ENCODE measurements around the gene DHRS1.
A peak's percentile ranks its signal among the peaks of the same experiment; 100 is the strongest.

The DHRS1 gene

DNA sequence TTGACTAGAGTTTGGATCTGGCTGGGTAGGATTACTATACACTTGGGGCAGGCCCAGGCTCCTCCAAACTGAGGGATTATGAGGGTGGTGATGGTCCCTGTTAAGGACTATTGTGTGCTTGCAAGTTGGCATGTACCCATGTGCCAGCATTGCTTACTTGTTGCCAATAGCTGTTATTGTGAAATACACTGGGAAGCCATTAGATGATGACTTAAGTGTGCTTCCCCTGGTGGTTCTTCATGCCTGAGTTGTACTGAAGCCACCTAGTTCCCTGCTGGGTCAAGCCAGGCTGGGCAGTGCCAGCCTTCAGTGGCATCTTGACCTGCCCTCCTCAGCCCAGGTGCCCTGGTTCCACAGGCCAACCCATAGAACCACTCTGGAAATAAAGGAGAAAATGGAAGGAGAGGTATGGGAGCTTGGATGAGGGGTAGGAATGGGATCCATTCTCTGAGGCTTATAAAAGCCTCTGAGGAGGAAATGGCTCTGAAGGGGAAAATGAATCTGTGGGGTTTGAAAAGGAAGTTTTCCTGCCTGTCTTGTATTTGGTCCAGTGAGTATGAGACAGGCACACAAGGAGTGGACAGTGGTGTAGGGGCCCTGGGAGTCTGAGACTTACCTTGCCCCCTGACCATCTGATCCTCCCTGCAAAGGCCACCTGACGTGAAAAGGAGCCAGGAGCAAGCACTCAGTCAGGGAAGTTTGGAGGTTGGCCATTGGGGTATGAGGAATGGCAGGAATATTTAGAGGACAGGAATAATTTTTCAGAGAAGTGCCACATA lies 12.4 kb upstream of the DHRS1 start:
- peak overlapping the region; percentile 63 for H3K4me3 ChIP-seq (ENCODE audit: low read depth, low read length)
- TF ChIP-seq MYC (IDR thresholded peaks at IDR 0.05; ENCODE audit: low read depth, low read length) = 0 out of 2 replicates have a peak, but pooled peaks have one; percentile 9
- no peak for TF ChIP-seq POLR2A (IDR thresholded peaks at IDR 0.05; ENCODE audit: extremely low read depth, insufficient read length)
- peak; percentile 58 for DNase-seq (ENCODE audit: low read depth)

DNA sequence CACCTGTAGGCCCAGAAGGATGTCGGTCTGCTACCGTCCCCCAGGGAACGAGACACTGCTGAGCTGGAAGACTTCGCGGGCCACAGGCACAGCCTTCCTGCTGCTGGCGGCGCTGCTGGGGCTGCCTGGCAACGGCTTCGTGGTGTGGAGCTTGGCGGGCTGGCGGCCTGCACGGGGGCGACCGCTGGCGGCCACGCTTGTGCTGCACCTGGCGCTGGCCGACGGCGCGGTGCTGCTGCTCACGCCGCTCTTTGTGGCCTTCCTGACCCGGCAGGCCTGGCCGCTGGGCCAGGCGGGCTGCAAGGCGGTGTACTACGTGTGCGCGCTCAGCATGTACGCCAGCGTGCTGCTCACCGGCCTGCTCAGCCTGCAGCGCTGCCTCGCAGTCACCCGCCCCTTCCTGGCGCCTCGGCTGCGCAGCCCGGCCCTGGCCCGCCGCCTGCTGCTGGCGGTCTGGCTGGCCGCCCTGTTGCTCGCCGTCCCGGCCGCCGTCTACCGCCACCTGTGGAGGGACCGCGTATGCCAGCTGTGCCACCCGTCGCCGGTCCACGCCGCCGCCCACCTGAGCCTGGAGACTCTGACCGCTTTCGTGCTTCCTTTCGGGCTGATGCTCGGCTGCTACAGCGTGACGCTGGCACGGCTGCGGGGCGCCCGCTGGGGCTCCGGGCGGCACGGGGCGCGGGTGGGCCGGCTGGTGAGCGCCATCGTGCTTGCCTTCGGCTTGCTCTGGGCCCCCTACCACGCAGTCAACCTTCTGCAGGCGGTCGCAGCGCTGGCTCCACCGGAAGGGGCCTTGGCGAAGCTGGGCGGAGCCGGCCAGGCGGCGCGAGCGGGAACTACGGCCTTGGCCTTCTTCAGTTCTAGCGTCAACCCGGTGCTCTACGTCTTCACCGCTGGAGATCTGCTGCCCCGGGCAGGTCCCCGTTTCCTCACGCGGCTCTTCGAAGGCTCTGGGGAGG lies 11.3 kb upstream of the DHRS1 start, which contains the start of gene LTB4R:
LTB4R (plus strand) TSS at position 857 of the 959 bp plus-strand sequence. CDS start 4,150 bp downstream, outside the sequence.
- TF ChIP-seq, protein P1, sequence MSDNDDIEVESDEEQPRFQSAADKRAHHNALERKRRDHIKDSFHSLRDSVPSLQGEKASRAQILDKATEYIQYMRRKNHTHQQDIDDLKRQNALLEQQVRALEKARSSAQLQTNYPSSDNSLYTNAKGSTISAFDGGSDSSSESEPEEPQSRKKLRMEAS (IDR thresholded peaks at IDR 0.05; ENCODE audit: low read depth, low read length) = peak; percentile 65
- peak; percentile 28 for TF ChIP-seq POLR2A (IDR thresholded peaks at IDR 0.05; ENCODE audit: extremely low read depth, insufficient read length)
- TF ChIP-seq MYC (IDR thresholded peaks at IDR 0.05; ENCODE audit: low read depth, low read length) = peak; percentile 59
- TF ChIP-seq, protein P2, sequence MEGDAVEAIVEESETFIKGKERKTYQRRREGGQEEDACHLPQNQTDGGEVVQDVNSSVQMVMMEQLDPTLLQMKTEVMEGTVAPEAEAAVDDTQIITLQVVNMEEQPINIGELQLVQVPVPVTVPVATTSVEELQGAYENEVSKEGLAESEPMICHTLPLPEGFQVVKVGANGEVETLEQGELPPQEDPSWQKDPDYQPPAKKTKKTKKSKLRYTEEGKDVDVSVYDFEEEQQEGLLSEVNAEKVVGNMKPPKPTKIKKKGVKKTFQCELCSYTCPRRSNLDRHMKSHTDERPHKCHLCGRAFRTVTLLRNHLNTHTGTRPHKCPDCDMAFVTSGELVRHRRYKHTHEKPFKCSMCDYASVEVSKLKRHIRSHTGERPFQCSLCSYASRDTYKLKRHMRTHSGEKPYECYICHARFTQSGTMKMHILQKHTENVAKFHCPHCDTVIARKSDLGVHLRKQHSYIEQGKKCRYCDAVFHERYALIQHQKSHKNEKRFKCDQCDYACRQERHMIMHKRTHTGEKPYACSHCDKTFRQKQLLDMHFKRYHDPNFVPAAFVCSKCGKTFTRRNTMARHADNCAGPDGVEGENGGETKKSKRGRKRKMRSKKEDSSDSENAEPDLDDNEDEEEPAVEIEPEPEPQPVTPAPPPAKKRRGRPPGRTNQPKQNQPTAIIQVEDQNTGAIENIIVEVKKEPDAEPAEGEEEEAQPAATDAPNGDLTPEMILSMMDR (IDR thresholded peaks at IDR 0.05; ENCODE audit: low read depth, low read length) = no peak
- DNase-seq (ENCODE audit: low read depth) = peak; percentile 76
- H3K4me3 ChIP-seq (ENCODE audit: low read depth, low read length) = peak within 1 kb of the TSS; percentile 63

DNA sequence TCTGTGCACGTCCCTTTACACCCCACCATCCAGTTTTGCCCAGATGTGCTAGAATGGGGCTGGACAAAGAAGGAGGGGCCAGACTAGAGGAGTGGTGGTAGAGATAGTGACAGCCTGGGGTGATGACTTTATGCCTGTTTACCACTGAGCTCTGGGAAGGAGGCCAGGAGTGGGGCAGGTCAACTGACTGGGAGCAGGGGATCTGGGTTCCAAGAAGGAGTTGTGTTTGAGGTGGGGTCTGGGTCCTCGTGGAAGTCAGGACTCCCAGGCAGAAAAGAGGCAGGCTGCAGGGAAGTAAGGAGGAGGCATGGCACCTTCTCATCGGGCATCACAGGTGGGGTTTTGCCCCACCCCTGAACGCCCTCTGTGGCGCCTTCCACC lies 10.7 kb upstream of the DHRS1 start:
- TF ChIP-seq, protein P2 (IDR thresholded peaks at IDR 0.05; ENCODE audit: low read depth, low read length) = no peak
- peak overlapping the region; percentile 52 for H3K4me3 ChIP-seq (ENCODE audit: low read depth, low read length)
- DNase-seq (ENCODE audit: low read depth) = no peak

DNA sequence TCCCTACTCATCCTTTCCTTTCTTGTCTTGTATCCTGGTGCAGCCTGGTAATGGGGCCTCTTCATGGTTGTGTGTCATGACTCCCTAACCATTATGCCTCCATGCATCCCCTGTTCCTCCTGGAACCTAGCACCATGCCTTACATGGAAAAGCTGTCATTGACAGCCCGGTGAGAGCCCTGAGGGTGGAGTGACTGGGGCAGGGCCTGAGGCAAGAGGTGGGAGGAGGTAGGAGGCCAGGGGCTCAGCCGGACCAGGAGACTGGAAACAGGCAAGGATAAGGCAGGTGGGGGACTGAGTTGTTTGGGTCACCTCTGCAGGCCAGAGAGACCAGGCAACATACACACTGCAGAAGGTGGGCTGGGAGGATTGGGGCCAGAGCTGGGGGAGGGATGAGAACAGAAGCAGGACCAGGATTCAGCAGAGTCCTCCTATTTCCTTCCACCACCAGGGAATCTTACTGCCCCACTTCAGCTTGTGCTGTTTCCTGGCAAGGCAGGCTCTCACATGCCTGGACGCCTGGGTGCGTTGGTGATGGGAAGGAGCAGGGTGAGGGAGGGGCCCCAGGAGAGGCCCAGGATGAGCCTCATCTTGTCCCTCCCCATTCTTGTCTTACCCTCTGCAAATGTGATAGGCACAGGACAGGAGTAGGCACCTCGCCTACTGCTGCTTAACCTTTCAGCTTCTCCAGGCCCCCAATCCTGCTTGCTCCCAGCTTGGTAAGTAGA lies 10.1 kb upstream of the DHRS1 start, which contains the start of gene LTB4R2:
LTB4R2 (plus strand) TSS at position 603 of the 727 bp plus-strand sequence. CDS start 525 bp downstream, outside the sequence.
- TF ChIP-seq, protein P1 (IDR thresholded peaks at IDR 0.05; ENCODE audit: low read depth, low read length) = no peak
- TF ChIP-seq, protein P2 (IDR thresholded peaks at IDR 0.05; ENCODE audit: low read depth, low read length) = no peak
- no peak for TF ChIP-seq MYC (IDR thresholded peaks at IDR 0.05; ENCODE audit: low read depth, low read length)
- no peak for TF ChIP-seq POLR2A (IDR thresholded peaks at IDR 0.05; ENCODE audit: extremely low read depth, insufficient read length)
- no peak for DNase-seq (ENCODE audit: low read depth)
- H3K4me3 ChIP-seq (ENCODE audit: low read depth, low read length) = peak within 1 kb of the TSS; percentile 52

DNA sequence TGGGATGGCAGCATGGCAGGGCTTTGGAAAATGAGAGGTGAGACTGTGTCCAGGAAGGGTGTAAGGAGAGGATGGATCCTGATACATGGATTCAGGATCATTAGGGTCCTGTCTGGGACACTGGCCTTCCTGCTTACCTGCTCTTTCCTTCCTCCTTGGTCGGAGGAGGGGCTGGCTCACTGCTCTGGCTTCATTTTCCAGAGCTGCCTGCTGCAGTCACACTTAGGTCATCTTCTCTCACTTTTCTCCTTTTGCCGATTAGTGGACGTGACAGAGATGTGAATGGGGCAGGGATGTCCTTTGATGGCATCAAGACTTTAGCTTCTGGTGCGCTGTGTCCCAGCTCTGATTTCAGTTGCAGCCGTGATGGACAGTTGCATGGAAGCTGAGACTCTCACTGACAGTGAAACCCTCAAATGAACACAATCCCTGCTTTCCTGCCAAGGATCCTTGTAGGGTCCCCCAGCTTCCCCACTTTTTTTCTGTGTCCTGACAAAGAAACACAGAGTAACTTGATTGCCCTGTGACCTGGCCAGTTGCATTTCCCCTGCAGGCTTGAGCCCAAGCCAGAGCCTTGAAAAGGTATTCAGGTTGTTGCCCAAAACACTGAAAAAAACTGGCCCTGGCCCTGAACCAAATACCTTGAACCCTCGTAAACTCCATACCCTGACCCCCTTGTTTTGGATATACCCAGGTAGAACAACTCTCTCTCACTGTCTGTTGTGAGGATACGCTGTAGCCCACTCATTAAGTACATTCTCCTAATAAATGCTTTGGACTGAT lies 9.0 kb upstream of the DHRS1 start:
- DNase-seq (ENCODE audit: low read depth) = no peak
- no peak overlapping the region for H3K4me3 ChIP-seq (ENCODE audit: low read depth, low read length)

More for the DNA sequence above, 9.0 kb upstream of the DHRS1 start:
- TF ChIP-seq POLR2A (IDR thresholded peaks at IDR 0.05; ENCODE audit: extremely low read depth, insufficient read length) = no peak
- no peak for TF ChIP-seq MYC (IDR thresholded peaks at IDR 0.05; ENCODE audit: low read depth, low read length)
- TF ChIP-seq, protein P1 (IDR thresholded peaks at IDR 0.05; ENCODE audit: low read depth, low read length) = no peak
- TF ChIP-seq, protein P2 (IDR thresholded peaks at IDR 0.05; ENCODE audit: low read depth, low read length) = no peak
